Esophagus (tissue), 2 donors: ENCODE data around the gene NAA20. TPM values are rescaled to one million over a fixed set of nuclear protein-coding genes. Genes with fewer than 3 reads are reported as not detected.

Source experiments
- H3K27ac ChIP-seq, 2 donors: one replicate each; pipeline ENCODE4 v1.5.1; 2013; ENCODE audit warnings: low read depth in 2 of 2, mild to moderate bottlenecking in 2 of 2, inconsistent platforms in 1 of 2, low read length in 1 of 2, moderate library complexity in 1 of 2
- H3K27me3 ChIP-seq, 2 donors: one replicate each; pipeline ENCODE4 v1.6.1; 2013; ENCODE audit warnings: low read length in 2 of 2, control low read depth in 1 of 2, mild to moderate bottlenecking in 1 of 2; ENCODE audit not compliant: insufficient read depth in 2 of 2, control insufficient read depth in 1 of 2
- H3K36me3 ChIP-seq, 2 donors: one replicate each; pipeline ENCODE4 v1.6.1; 2013; ENCODE audit warnings: low read length in 1 of 2; ENCODE audit not compliant: control insufficient read depth in 2 of 2, insufficient read depth in 2 of 2
- H3K4me1 ChIP-seq, 2 donors: one replicate each; pipeline ENCODE4 v1.6.1; 2013; ENCODE audit warnings: low read length in 1 of 2; ENCODE audit not compliant: control insufficient read depth in 2 of 2, insufficient read depth in 2 of 2
- H3K4me3 ChIP-seq, 2 donors: one replicate each; pipeline ENCODE4 v1.5.1; 2013; ENCODE audit warnings: low read length in 2 of 2, mild to moderate bottlenecking in 2 of 2, low read depth in 1 of 2, moderate library complexity in 1 of 2
- H3K9me3 ChIP-seq, 2 donors: one replicate each; pipeline ENCODE4 v1.6.1; 2013; ENCODE audit warnings: mild to moderate bottlenecking in 2 of 2, low read depth in 1 of 2, low read length in 1 of 2, moderate library complexity in 1 of 2; ENCODE audit not compliant: control insufficient read depth in 2 of 2, insufficient read depth in 1 of 2
- WGBS, 2 donors: extraction: QIAGEN DNeasy Blood & Tissue Kit; methylation state at CpG; one replicate each; pipeline ENCODE4 v1.1.7; 2013; 5-methylcytosine and 5-hydroxymethylcytosine counted together
- polyA plus RNA-seq, 2 donors: library from polyadenylated mRNA; stranded (reverse); fragments of 200-250 nt; gene quantifications; one replicate each; pipeline ENCODE4 v1.2.3, GENCODE V29; 2013
- donor health status: healthy with polysubstance abuse.
- donor health status: Bipolar disorder and iron deficiency.

Gene NAA20
- polyA plus RNA-seq, 2 donors, result 186 to 388 TPM

DNA sequence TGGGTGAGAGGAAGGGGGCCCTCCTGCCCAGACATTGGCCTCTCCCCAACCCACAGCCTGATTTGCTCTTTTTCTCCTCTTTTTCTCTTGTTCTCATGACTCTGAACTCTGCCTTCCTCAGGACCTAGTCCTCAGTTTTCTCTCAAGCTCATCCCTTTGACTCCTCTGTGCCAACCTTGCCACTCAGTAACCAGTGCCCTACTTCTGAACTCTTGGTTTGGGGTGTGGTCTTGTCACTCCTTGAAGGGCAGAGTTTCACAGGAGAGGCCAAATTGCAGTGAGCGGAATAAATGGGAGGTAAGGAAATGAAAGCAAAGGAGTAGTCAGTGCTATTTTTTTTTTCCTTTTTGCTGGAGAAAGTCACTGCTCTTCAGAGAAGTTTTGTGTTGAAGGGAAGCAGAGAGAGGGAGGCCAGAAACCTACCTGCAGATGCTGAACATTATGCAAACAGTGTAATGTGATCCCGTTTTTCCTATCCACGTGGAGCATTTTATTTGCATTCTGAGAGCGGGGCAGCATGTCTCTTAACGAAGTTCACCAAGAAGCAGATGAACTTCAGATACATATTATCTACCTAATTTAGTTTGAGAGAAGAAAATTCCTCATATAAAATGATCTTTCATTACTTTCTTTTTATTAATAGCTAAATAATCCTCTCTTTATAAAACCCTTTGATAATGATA lies 62.1 kb downstream of the NAA20 start:
- H3K9me3 ChIP-seq, result no peaks in the 10 kb centered on the region
- no peak overlapping the region for H3K4me3 ChIP-seq
- peaks cover 0 to 2% of the 10 kb centered on the region in 2 donors for H3K4me1 ChIP-seq
- no peaks in the 10 kb centered on the region for H3K27me3 ChIP-seq
- 42 to 45% methylated on average over 5 of the region's 5 CpGs for WGBS, 2 donors
- no peak overlapping the region for H3K27ac ChIP-seq
- no peaks in the 10 kb centered on the region for H3K36me3 ChIP-seq

Other genes with a start within 250 kb of the NAA20 start
- gene CRNKL1, start 35.1 kb downstream of the NAA20 start, polyA plus RNA-seq, result 10 to 100 TPM; 13.0 to 21.2 TPM
- gene CFAP61, start 35.2 kb downstream of the NAA20 start, polyA plus RNA-seq, result not detected